Activated CD4-positive, alpha-beta memory T cell treated with anti-CD3 and anti-CD28 coated beads for 36 hours (primary cell): ENCODE results near the gene KCNQ5. TPM values are rescaled to one million over a fixed set of nuclear protein-coding genes. Genes with fewer than 3 reads are reported as not detected.

Source experiments
- CTCF ChIA-PET: fragments of 350-600 bp; sonication (Branson Sonifier 250); formaldehyde crosslinking; loops from one replicate; lab custom pipeline; 2021; ENCODE audit warnings: antibody characterized with exemption, inconsistent platforms; lab: Charles Lee
- POLR2A ChIA-PET: fragments of 350-600 bp; sonication (Branson Sonifier 250); formaldehyde crosslinking; loops from one replicate; lab custom pipeline; 2021; ENCODE audit warnings: antibody characterized with exemption; lab: Charles Lee
- DNase-seq: peaks from one replicate; pipeline ENCODE4 v3.0.0-alpha.2; 2020
- H3K27ac Mint-ChIP-seq: one replicate; pipeline ENCODE4 v1.8.0; 2021; ENCODE audit warnings: mixed read lengths
- H3K27me3 Mint-ChIP-seq: one replicate; pipeline ENCODE4 v1.8.0; 2021; ENCODE audit warnings: mixed read lengths
- H3K36me3 Mint-ChIP-seq: one replicate; pipeline ENCODE4 v1.8.0; 2021; ENCODE audit warnings: mixed read lengths
- H3K4me1 Mint-ChIP-seq: one replicate; pipeline ENCODE4 v1.8.0; 2021; ENCODE audit warnings: low read depth, mixed read lengths
- H3K4me3 Mint-ChIP-seq: one replicate; pipeline ENCODE4 v1.8.0; 2021; ENCODE audit warnings: mild to moderate bottlenecking, mixed read lengths
- H3K9me3 Mint-ChIP-seq: one replicate; pipeline ENCODE4 v1.8.0; 2021; ENCODE audit warnings: mixed read lengths
- intact Hi-C: fragments of 100-400 bp; cut with micrococcal nuclease; formaldehyde crosslinking; loops from one replicate; pipeline ENCODE4 v1.15.1; 2023
- total RNA-seq, 2 experiments: library from RNA; stranded (reverse); gene quantifications; one replicate each; pipeline ENCODE4 v1.2.3, GENCODE V29; 2021

The KCNQ5 gene
- total RNA-seq, 2 experiments from 2014 or later, result 4.5 to 5.2 TPM

DNA sequence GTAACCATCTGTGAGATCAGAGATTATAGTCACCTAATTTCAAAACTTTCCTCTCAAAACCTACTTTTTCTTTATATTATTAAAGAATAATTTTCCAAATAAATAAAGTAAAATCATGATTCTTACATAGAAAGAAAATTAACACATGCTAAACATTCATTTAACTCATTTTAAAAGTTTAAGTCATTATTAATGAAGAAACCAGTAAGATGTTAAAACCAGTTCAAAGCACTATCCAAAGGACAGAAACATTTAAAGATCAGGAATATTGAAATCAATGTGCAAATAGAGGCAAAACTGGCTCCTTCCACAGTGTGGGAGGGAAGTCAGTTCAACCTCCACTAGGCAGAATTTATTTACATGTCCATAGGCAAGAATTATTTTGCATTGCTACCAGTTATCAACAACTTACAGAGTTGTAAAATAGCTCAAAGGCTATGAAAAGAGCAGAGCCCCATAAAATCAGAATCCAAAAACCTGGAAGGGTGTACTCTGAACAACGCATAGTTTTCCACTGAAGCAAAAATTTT is 456.5 kb downstream of the KCNQ5 start:
- CTCF ChIA-PET, result no interaction called here
- intact Hi-C loops, result no loop called here

DNA sequence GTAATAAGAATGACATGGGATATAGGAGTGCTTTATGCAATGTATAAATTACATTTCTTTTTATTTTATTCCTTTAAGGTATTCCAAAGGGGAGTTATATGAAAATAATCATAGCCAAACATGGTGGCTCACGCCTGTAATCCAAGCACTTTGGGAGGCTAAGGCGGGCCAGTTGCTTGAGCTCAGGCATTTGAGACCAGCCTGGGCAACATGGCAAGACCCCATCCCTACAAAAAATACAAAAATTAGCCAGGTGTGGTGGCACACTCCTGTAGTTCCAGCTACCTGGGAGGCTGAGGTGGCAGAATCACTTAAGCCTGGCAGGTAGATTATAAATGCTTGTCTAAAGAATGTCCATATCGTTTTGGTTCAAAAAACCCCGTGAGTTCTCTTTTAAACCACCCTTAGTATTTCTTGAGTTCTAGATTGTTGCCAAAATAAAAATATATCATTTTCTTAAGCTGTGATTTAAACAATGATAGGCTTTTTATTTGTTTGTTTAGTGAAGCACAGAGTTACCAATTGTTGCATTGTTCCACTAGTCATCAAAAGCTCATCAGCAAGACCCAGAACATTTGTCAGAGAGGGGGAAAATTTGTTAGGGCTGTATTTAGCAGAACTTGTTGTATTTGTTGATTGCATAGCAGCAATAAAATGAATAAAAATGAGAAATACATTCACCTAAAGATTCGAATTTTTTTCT is 457.2 kb downstream of the KCNQ5 start:
- Mint-ChIP-seq H3K27ac (no peak overlapping the region), H3K36me3 (no peaks in the 10 kb centered on the region), H3K4me1 (no peaks in the 10 kb centered on the region), H3K27me3 (no peaks in the 10 kb centered on the region), H3K4me3 (no peak overlapping the region), H3K9me3 (no peaks in the 10 kb centered on the region)
- intact Hi-C loops, result no loop called here
- no peak for DNase-seq
- ChIA-PET POLR2A (no interaction called here), CTCF (interaction anchor here (1.1 kb wide), 1 partner anchor 51 kb away, joined by 3 read pairs; no protein-coding TSS in a partner anchor)

More for the DNA sequence above, 456.5 kb downstream of the KCNQ5 start:
- no peaks in the 10 kb centered on the region for H3K9me3 Mint-ChIP-seq
- no peak for DNase-seq
- POLR2A ChIA-PET, result no interaction called here
- no peak overlapping the region for H3K27ac Mint-ChIP-seq
- no peak overlapping the region for H3K4me3 Mint-ChIP-seq
- no peaks in the 10 kb centered on the region for H3K27me3 Mint-ChIP-seq
- H3K36me3 Mint-ChIP-seq, result no peaks in the 10 kb centered on the region
- H3K4me1 Mint-ChIP-seq, result no peaks in the 10 kb centered on the region

DNA sequence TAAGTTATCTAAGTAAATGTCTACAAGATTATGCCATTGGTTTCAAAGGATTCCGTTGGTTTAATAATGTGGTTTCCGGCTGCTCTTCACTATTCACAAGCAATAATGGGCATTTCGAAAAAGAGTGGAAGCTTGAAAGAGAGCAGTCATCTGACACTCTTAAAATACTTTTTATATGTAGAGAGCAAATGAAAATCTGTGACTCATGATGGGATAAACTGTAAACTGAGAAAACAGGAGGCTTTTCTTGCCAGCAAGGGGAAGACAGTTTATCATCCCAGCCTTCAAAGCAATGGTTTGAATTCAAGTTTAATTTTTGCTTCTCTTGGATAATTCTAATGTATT is 457.7 kb downstream of the KCNQ5 start:
- H3K27ac Mint-ChIP-seq, result no peak overlapping the region
- ChIA-PET CTCF (interaction anchor here (1.1 kb wide), 1 partner anchor 50 kb away, joined by 3 read pairs; no protein-coding TSS in a partner anchor), POLR2A (no interaction called here)
- H3K9me3 Mint-ChIP-seq, result no peaks in the 10 kb centered on the region
- no peak for DNase-seq
- H3K36me3 Mint-ChIP-seq, result no peaks in the 10 kb centered on the region
- no peaks in the 10 kb centered on the region for H3K4me1 Mint-ChIP-seq
- H3K4me3 Mint-ChIP-seq, result no peak overlapping the region
- no peaks in the 10 kb centered on the region for H3K27me3 Mint-ChIP-seq
- intact Hi-C loops, result no loop called here

DNA sequence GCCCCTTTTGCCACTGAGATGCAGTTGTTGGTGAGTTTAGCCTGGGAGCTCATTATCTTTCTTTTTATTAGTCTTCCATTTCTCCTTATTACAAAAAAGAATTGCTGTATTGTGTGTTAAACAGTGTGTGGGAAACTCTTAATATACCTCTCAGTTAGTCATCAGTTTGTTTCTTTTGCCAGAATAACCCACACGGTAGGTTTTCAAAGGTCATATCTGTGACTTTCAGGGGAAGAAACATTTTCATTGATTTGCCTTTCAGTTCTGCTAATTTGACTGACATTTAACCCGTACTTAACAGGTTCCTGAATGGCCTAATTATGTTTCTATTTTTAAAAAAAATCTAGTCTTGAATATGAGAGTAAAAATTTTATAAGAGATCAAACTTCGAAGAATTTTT is 458.1 kb downstream of the KCNQ5 start:
- H3K4me1 Mint-ChIP-seq, result no peaks in the 10 kb centered on the region
- ChIA-PET CTCF (interaction anchor here (0.6 to 1.1 kb wide), 2 partner anchors 9 to 50 kb away, joined by 3 read pairs; no protein-coding TSS in a partner anchor), POLR2A (no interaction called here)
- intact Hi-C loops, result no loop called here
- H3K27me3 Mint-ChIP-seq, result no peaks in the 10 kb centered on the region
- no peak for DNase-seq
- no peak overlapping the region for H3K4me3 Mint-ChIP-seq
- no peaks in the 10 kb centered on the region for H3K36me3 Mint-ChIP-seq
- H3K27ac Mint-ChIP-seq, result no peak overlapping the region
- no peaks in the 10 kb centered on the region for H3K9me3 Mint-ChIP-seq

DNA sequence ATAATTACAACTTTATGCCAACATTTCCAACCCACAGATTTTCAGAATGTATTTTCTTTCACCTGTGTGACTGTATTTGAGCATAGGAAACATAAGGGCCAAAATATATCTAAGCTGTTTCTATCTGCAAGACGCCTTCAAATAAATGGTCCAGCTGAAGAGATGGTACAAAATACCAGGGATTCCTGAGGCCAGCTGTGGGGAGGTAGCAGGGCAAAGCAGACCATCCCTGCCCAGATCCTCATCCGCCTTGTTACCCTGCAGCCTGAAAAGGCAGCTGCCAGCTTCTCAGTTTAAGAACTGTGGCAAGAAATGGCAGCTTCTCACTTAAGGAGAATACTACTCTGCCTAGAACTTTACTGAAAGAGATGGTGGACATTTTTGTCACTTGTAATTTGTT is 460.1 kb downstream of the KCNQ5 start:
- H3K27ac Mint-ChIP-seq, result no peak overlapping the region
- no peaks in the 10 kb centered on the region for H3K36me3 Mint-ChIP-seq
- no peaks in the 10 kb centered on the region for H3K27me3 Mint-ChIP-seq
- DNase-seq, result no peak
- ChIA-PET POLR2A (no interaction called here), CTCF (no interaction called here)
- H3K4me1 Mint-ChIP-seq, result no peaks in the 10 kb centered on the region
- no peaks in the 10 kb centered on the region for H3K9me3 Mint-ChIP-seq
- H3K4me3 Mint-ChIP-seq, result no peak overlapping the region
- intact Hi-C loops, result no loop called here

DNA sequence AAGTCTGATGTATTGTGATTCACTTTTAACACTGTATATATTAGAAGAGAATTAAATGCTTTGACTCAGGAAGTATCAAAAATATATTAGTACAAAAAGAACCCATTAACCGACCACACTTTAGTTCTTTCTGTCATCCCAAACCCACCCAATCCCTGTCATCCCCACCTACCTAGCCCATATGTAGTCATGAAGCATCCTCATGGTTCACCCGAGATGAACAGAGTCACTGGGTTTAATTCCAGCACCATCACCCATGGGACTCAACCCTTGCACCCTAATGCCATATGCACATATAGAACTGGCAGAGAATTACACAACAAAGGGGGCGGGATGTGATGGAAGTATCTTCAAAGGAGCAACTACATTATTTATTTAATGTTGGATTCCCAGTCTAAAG is 462.0 kb downstream of the KCNQ5 start:
- intact Hi-C loops, result no loop called here
- ChIA-PET POLR2A (no interaction called here), CTCF (no interaction called here)
- DNase-seq, result no peak
- no peaks in the 10 kb centered on the region for H3K27me3 Mint-ChIP-seq
- no peak overlapping the region for H3K4me3 Mint-ChIP-seq
- H3K9me3 Mint-ChIP-seq, result no peaks in the 10 kb centered on the region
- no peaks in the 10 kb centered on the region for H3K36me3 Mint-ChIP-seq
- no peaks in the 10 kb centered on the region for H3K4me1 Mint-ChIP-seq
- H3K27ac Mint-ChIP-seq, result no peak overlapping the region

DNA sequence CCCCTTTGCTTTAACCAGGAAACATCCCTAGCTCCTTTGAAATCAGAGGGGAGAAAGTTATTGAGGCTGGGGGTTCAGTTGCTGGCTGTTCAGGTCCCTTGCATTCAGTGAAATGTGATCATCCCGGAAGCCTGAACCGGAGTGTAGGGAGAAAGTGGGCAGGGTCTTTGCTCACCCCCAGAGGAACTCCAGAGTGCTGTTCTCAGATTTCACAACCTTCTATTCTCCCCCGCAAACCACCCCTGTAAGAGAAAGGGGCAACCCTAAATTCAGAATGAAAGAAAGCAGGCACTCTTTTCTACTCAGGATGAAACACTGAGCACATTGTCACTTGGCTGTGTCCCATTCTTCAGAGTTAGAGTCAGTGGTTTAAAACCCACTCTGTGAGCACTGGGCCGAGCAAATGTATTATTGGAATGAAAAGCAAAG is 463.6 kb downstream of the KCNQ5 start:
- Mint-ChIP-seq H3K9me3 (no peaks in the 10 kb centered on the region), H3K4me1 (no peaks in the 10 kb centered on the region), H3K36me3 (no peaks in the 10 kb centered on the region), H3K4me3 (no peak overlapping the region), H3K27me3 (no peaks in the 10 kb centered on the region), H3K27ac (no peak overlapping the region)
- ChIA-PET CTCF (no interaction called here), POLR2A (no interaction called here)
- no peak for DNase-seq
- intact Hi-C loops, result no loop called here

DNA sequence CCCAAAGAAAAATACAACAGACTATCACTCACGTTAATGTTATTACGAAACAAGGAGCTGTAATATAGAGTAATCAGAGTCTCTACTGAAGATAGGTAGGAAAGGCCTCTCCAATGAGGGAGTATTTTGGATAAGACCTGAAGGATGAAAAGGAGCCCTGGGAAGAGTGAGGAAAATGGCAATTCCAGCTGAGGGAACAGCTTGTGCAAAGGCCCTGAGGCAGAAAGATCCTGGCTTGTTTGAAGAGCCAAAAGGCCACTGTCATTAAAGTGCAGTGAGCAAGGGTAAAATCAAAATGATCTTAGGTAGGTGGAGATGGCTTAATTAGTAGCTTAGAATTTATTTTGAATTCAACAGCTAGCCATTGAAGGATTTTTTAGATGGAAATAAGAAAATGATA is 464.9 kb downstream of the KCNQ5 start:
- peaks cover 6% of the 10 kb centered on the region for H3K9me3 Mint-ChIP-seq
- intact Hi-C loops, result no loop called here
- no peaks in the 10 kb centered on the region for H3K27me3 Mint-ChIP-seq
- CTCF ChIA-PET, result no interaction called here
- POLR2A ChIA-PET, result no interaction called here
- H3K27ac Mint-ChIP-seq, result no peak overlapping the region
- no peaks in the 10 kb centered on the region for H3K36me3 Mint-ChIP-seq
- H3K4me3 Mint-ChIP-seq, result no peak overlapping the region
- DNase-seq, result no peak
- H3K4me1 Mint-ChIP-seq, result no peaks in the 10 kb centered on the region

DNA sequence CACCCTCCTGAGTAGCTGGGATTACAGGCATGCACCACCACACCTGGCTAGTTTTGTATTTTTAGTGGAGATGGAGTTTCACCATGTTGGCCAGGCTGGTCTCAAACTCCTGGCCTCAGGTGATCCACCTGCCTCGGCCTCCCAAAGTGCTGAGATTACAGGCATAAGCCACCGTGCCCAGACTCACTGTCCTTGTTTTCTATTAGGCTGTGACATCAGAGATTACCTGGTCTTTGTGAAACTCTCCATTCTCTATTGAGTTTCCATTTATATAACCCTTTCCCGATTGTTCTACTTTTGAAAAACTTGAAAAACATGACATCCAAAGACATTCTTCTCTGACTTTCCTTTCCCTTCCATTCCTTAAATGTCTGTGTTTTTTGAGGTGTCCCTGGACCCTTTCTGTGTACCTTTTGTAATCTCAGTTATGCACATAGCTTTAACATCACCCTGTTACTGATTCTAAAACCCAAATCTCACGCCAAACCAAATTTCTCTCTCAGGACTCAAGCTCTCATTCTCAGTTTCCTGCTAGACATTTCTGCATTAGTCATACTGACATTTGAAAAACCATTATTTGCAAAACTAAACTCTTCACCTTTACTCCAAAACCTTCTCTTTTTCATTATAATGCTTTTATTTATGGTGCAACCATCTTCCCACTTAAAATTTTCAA is 466.4 kb downstream of the KCNQ5 start:
- intact Hi-C loops, result no loop called here
- Mint-ChIP-seq H3K27ac (no peak overlapping the region), H3K9me3 (peaks cover 6% of the 10 kb centered on the region), H3K4me3 (no peak overlapping the region), H3K27me3 (no peaks in the 10 kb centered on the region), H3K4me1 (no peaks in the 10 kb centered on the region), H3K36me3 (no peaks in the 10 kb centered on the region)
- POLR2A ChIA-PET, result no interaction called here
- CTCF ChIA-PET, result no interaction called here
- DNase-seq, result no peak

DNA sequence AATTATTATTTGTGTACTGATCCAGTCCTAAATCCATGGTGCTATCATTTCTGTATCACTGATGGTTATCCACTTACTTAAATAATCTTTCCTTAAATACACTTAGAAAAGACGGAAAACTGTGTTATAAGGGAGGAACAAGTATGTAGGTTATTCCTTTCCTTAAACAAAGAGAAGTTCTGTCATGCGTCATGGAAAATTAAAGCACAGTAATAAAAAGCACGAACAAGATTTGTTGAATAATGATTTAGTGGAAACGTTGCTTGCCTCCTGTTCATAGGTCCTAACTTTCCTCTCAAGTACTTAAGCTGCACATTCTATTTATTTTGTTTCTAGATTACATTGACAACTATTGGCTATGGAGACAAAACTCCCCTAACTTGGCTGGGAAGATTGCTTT is 483.1 kb downstream of the KCNQ5 start:
- intact Hi-C loops, result no loop called here
- no peak for DNase-seq
- H3K27ac Mint-ChIP-seq, result no peak overlapping the region
- no peak overlapping the region for H3K4me3 Mint-ChIP-seq
- ChIA-PET CTCF (interaction anchor here (1.1 kb wide), 1 partner anchor 489 kb away, joined by 4 read pairs; no protein-coding TSS in a partner anchor), POLR2A (no interaction called here)
- no peaks in the 10 kb centered on the region for H3K36me3 Mint-ChIP-seq
- H3K27me3 Mint-ChIP-seq, result no peaks in the 10 kb centered on the region
- H3K4me1 Mint-ChIP-seq, result no peaks in the 10 kb centered on the region
- H3K9me3 Mint-ChIP-seq, result peaks cover 2% of the 10 kb centered on the region

DNA sequence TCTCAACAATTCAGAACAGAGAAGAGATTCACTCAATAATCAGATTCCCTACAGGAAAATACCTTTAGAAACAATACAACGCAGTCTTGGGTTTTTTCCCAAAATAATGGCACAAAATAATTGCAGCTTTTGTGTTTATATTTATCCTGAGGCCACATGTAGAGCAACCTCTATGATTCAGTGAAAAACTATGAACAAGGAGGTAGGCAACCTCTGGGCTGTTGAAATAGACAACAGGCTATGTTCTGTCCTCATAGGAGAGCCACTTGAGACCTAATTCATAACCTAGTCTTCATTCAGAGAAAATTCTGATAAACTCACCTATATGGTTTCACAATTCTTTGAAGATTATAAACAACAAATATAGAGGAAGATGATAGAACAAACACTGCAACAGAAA is 485.2 kb downstream of the KCNQ5 start:
- Mint-ChIP-seq H3K9me3 (no peaks in the 10 kb centered on the region), H3K4me3 (no peak overlapping the region), H3K27ac (no peak overlapping the region), H3K4me1 (no peaks in the 10 kb centered on the region), H3K36me3 (no peaks in the 10 kb centered on the region), H3K27me3 (no peaks in the 10 kb centered on the region)
- intact Hi-C loops, result no loop called here
- ChIA-PET CTCF (no interaction called here), POLR2A (no interaction called here)
- no peak for DNase-seq

DNA sequence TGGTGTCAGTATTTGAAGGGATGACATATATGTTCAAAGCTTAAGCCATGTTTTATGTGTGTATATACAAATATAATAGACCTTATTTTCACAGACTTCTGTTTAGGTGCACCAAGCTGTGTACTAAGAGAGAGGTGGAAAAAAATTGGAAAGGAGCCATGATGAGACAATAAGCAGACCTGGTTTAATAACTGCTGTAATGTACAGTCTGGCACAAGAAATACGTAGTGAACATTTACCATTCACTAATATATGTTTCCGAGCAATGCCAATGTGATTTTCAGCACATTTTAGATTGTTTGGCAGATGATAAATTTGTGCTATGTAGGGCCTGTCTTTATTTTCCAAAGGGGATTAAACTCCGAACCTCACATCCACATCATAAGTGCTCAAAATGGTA is 487.1 kb downstream of the KCNQ5 start:
- DNase-seq, result no peak
- Mint-ChIP-seq H3K4me3 (no peak overlapping the region), H3K9me3 (no peaks in the 10 kb centered on the region), H3K27ac (no peak overlapping the region), H3K27me3 (no peaks in the 10 kb centered on the region), H3K36me3 (no peaks in the 10 kb centered on the region), H3K4me1 (no peaks in the 10 kb centered on the region)
- ChIA-PET POLR2A (no interaction called here), CTCF (no interaction called here)
- intact Hi-C loops, result no loop called here
